C4-2B (cell line): ENCODE results near the gene EPHB2.

ENCODE experiments used
- CTCF ChIP-seq: fragments of 450-650 bp; conservative IDR thresholded peaks from 2 replicates; pipeline ENCODE4 v1.5.1; 2017; ENCODE audit warnings: mild to moderate bottlenecking
- ZFX ChIP-seq: fragments of 450-650 bp; IDR thresholded peaks from 2 replicates; pipeline ENCODE4 v1.6.1; 2017

GRCh38 chr1:22687191-22687590 is 23.4 kb upstream of the EPHB2 start:
- TF ChIP-seq CTCF: no peak
- no peak for TF ChIP-seq ZFX
